H9 (cell line): ENCODE data around the gene XPA. TPM values are rescaled to one million over a fixed set of nuclear protein-coding genes. Genes with fewer than 3 reads are reported as not detected.

Source experiments
- DNase-seq: peaks from one replicate; pipeline ENCODE4 v3.0.0-alpha.2; 2017
- H2AFZ ChIP-seq: one replicate; pipeline ENCODE4 v1.6.1; 2013; ENCODE audit warnings: mild to moderate bottlenecking, low read length, control low read depth, moderate library complexity
- H2AK5ac ChIP-seq: 2 replicates; pipeline ENCODE4 v1.6.1; 2013; ENCODE audit warnings: low read length, control low read depth, mixed read lengths; ENCODE audit not compliant: insufficient read length
- H2BK120ac ChIP-seq: one replicate; pipeline ENCODE4 v1.6.1; 2013; ENCODE audit warnings: low read depth, mild to moderate bottlenecking, low read length, control low read depth, inconsistent platforms; ENCODE audit not compliant: poor library complexity, severe bottlenecking
- H2BK12ac ChIP-seq: 2 replicates; pipeline ENCODE4 v1.6.1; 2013; ENCODE audit warnings: low read length, control low read depth, mixed read lengths, low read depth; ENCODE audit not compliant: insufficient read length
- H2BK15ac ChIP-seq: 2 replicates; pipeline ENCODE4 v1.6.1; 2013; ENCODE audit warnings: low read depth, low read length, control low read depth
- H2BK20ac ChIP-seq: one replicate; pipeline ENCODE4 v1.6.1; 2013; ENCODE audit warnings: low read depth, mild to moderate bottlenecking, low read length, control low read depth, inconsistent platforms; ENCODE audit not compliant: poor library complexity, severe bottlenecking
- H2BK5ac ChIP-seq: 2 replicates; pipeline ENCODE4 v1.6.1; 2013; ENCODE audit warnings: low read length, control low read depth, mixed read lengths; ENCODE audit not compliant: insufficient read length
- H3K14ac ChIP-seq: 2 replicates; pipeline ENCODE4 v1.6.1; 2013; ENCODE audit warnings: low read length, control low read depth; ENCODE audit not compliant: insufficient read depth
- H3K18ac ChIP-seq: 2 replicates; pipeline ENCODE4 v1.6.1; 2013; ENCODE audit warnings: low read depth, mild to moderate bottlenecking, mixed read lengths, low read length, control low read depth; ENCODE audit not compliant: insufficient read length
- H3K23ac ChIP-seq: 2 replicates; pipeline ENCODE4 v1.6.1; 2013; ENCODE audit warnings: low read length, control low read depth, mixed read lengths, low read depth; ENCODE audit not compliant: insufficient read length
- H3K23me2 ChIP-seq: 2 replicates; pipeline ENCODE4 v1.6.1; 2013; ENCODE audit warnings: low read depth, mild to moderate bottlenecking, mixed read lengths, low read length, control low read depth; ENCODE audit not compliant: insufficient read length, poor library complexity, severe bottlenecking
- H3K27ac ChIP-seq: 2 replicates; pipeline ENCODE4 v1.5.1; 2013; ENCODE audit warnings: low read length, control low read depth, mixed read lengths, low read depth; ENCODE audit not compliant: insufficient read length
- H3K27me3 ChIP-seq: 2 replicates; pipeline ENCODE4 v1.6.1; 2013; ENCODE audit warnings: low read length, control low read depth, inconsistent platforms; ENCODE audit not compliant: insufficient read depth
- H3K4ac ChIP-seq: 2 replicates; pipeline ENCODE4 v1.6.1; 2013; ENCODE audit warnings: low read depth, mild to moderate bottlenecking, control low read depth, inconsistent platforms, low read length, moderate library complexity
- H3K4me1 ChIP-seq: 2 replicates; pipeline ENCODE4 v1.6.1; 2013; ENCODE audit warnings: low read length, control low read depth, inconsistent platforms; ENCODE audit not compliant: insufficient read depth
- H3K4me2 ChIP-seq: 2 replicates; pipeline ENCODE4 v1.6.1; 2013; ENCODE audit warnings: low read length, control low read depth, mixed read lengths; ENCODE audit not compliant: insufficient read length, insufficient read depth
- H3K56ac ChIP-seq: 2 replicates; pipeline ENCODE4 v1.6.1; 2013; ENCODE audit warnings: low read depth, mild to moderate bottlenecking, mixed read lengths, low read length, control low read depth; ENCODE audit not compliant: insufficient read length
- H3K79me1 ChIP-seq: 2 replicates; pipeline ENCODE4 v1.6.1; 2013; ENCODE audit warnings: low read depth, mild to moderate bottlenecking, moderate library complexity, low read length, control low read depth, inconsistent platforms; ENCODE audit not compliant: insufficient read depth, poor library complexity, severe bottlenecking
- H3K79me2 ChIP-seq: 2 replicates; pipeline ENCODE4 v1.6.1; 2013; ENCODE audit warnings: low read length, control low read depth, inconsistent platforms; ENCODE audit not compliant: insufficient read depth
- H3K9ac ChIP-seq: 2 replicates; pipeline ENCODE4 v1.6.1; 2013; ENCODE audit warnings: low read length, control low read depth, mixed read lengths; ENCODE audit not compliant: insufficient read length; ENCODE audit errors: extremely low read depth
- H3K9me3 ChIP-seq: one replicate; pipeline ENCODE4 v1.6.1; 2013; ENCODE audit warnings: low read depth, low read length, inconsistent platforms; ENCODE audit not compliant: control insufficient read depth
- H3T11ph ChIP-seq: one replicate; pipeline ENCODE4 v1.6.1; 2013; ENCODE audit warnings: mild to moderate bottlenecking, low read length, control low read depth, inconsistent platforms
- H4K20me1 ChIP-seq: one replicate; pipeline ENCODE4 v1.6.1; 2013; ENCODE audit not compliant: control insufficient read depth, insufficient read length, insufficient read depth
- H4K5ac ChIP-seq: 2 replicates; pipeline ENCODE4 v1.6.1; 2013; ENCODE audit warnings: low read depth, mild to moderate bottlenecking, mixed read lengths, low read length, control low read depth; ENCODE audit not compliant: insufficient read length
- H4K8ac ChIP-seq: replicated peaks from 2 replicates; pipeline ENCODE4 v1.6.1; 2013; ENCODE audit warnings: low read length, control low read depth, mixed read lengths, low read depth; ENCODE audit not compliant: insufficient read length
- H4K91ac ChIP-seq: 2 replicates; pipeline ENCODE4 v1.6.1; 2013; ENCODE audit warnings: low read depth, mild to moderate bottlenecking, moderate library complexity, mixed read lengths, low read length, control low read depth; ENCODE audit not compliant: insufficient read length
- H3K27ac Mint-ChIP-seq, 3 experiments: 2 replicates in 2 of 3; 3 replicates in 1 of 3; pipeline ENCODE4 v1.8.0; 2020 to 2021; ENCODE audit warnings: mixed read lengths in 3 of 3, mild to moderate bottlenecking in 1 of 3, moderate library complexity in 1 of 3
- H3K27me3 Mint-ChIP-seq: 2 replicates; pipeline ENCODE4 v1.8.0; 2021; ENCODE audit warnings: low read depth, mild to moderate bottlenecking, moderate library complexity, mixed read lengths
- H3K36me3 Mint-ChIP-seq, 3 experiments: 2 replicates in 2 of 3; 3 replicates in 1 of 3; pipeline ENCODE4 v1.8.0; 2020 to 2021; ENCODE audit warnings: low read depth in 3 of 3, mixed read lengths in 3 of 3; ENCODE audit not compliant: insufficient read depth in 1 of 3
- H3K4me1 Mint-ChIP-seq, 2 experiments: 2 replicates each; pipeline ENCODE4 v1.8.0; 2020; ENCODE audit warnings: mixed read lengths in 2 of 2
- H3K4me3 Mint-ChIP-seq, 2 experiments: 2 replicates in 1 of 2; 3 replicates in 1 of 2; pipeline ENCODE4 v1.8.0; 2020 to 2021; ENCODE audit warnings: mild to moderate bottlenecking in 2 of 2, mixed read lengths in 2 of 2, moderate library complexity in 1 of 2
- H3K9me3 Mint-ChIP-seq, 2 experiments: 2 replicates in 1 of 2; 3 replicates in 1 of 2; pipeline ENCODE4 v1.8.0; 2020; ENCODE audit warnings: mild to moderate bottlenecking in 2 of 2, mixed read lengths in 2 of 2, moderate library complexity in 1 of 2
- WGBS: extraction: QIAGEN DNeasy Blood & Tissue Kit; methylation state at CpG from one replicate; pipeline ENCODE4 v1.1.7; 2013; ENCODE audit warnings: missing lambda C conversion rate, low lambda C conversion rate, mixed read lengths; ENCODE audit not compliant: insufficient read length; ENCODE audit errors: extremely low coverage; 5-methylcytosine and 5-hydroxymethylcytosine counted together
- total RNA-seq: library from RNA; stranded (reverse); gene quantifications from 2 replicates; pipeline ENCODE4 v1.2.1, GENCODE V29; 2021
- TF ChIP-seq, protein P1 (sequence below): fragments of 200-600 bp; sonication (generic); conservative IDR thresholded peaks from 3 replicates; pipeline ENCODE4 v1.8.0; 2021; ENCODE audit warnings: antibody characterized with exemption, mild to moderate bottlenecking

The XPA gene
- total RNA-seq, 1 experiment from 2014 or later, result 6.6 TPM

DNA sequence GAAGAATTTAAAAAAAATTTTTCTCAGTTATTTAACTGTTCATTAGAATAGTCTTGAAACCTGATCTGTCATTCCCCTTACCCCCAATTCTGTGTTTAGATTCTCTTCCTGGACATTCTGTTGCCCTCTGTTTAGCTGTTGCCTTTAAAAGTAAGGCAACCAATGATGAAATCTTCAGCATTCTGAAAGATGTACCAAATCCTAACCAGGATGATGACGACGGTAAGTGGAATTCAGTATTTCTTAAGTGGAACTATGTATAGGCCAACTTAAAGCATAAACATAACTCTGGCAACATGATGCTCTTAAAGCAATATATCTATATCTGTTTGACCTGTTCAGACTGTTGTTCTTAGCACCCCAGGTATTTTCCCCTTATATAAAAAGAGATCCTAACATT, 36.3 kb downstream of the XPA start:
- H3K4me1 Mint-ChIP-seq, result no peaks in the 10 kb centered on the region
- no peak overlapping the region for H3K4me2 ChIP-seq
- no CpG with 5 or more reads among the region's 2 CpGs for WGBS
- no peak overlapping the region for H4K8ac ChIP-seq
- H2AK5ac ChIP-seq, result no peak overlapping the region
- no peak overlapping the region for H3T11ph ChIP-seq
- H2BK15ac ChIP-seq, result no peak overlapping the region
- no peaks in the 10 kb centered on the region for H3K27me3 Mint-ChIP-seq
- H4K5ac ChIP-seq, result no peak overlapping the region
- H2BK20ac ChIP-seq, result no peak overlapping the region
- no peaks in the 10 kb centered on the region for H3K27me3 ChIP-seq
- H3K27ac ChIP-seq, result no peak overlapping the region
- TF ChIP-seq, protein P1, sequence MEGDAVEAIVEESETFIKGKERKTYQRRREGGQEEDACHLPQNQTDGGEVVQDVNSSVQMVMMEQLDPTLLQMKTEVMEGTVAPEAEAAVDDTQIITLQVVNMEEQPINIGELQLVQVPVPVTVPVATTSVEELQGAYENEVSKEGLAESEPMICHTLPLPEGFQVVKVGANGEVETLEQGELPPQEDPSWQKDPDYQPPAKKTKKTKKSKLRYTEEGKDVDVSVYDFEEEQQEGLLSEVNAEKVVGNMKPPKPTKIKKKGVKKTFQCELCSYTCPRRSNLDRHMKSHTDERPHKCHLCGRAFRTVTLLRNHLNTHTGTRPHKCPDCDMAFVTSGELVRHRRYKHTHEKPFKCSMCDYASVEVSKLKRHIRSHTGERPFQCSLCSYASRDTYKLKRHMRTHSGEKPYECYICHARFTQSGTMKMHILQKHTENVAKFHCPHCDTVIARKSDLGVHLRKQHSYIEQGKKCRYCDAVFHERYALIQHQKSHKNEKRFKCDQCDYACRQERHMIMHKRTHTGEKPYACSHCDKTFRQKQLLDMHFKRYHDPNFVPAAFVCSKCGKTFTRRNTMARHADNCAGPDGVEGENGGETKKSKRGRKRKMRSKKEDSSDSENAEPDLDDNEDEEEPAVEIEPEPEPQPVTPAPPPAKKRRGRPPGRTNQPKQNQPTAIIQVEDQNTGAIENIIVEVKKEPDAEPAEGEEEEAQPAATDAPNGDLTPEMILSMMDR, result no peak
- no peak for DNase-seq
- H3K36me3 Mint-ChIP-seq, result peaks cover 38 to 92% (median 86%) of the 10 kb centered on the region in 3 experiments; a peak in 6 of 7 replicates
- no peak overlapping the region for H3K23ac ChIP-seq
- no peaks in the 10 kb centered on the region for H3K23me2 ChIP-seq
- no peaks in the 10 kb centered on the region for H3K4me1 ChIP-seq
- H3K79me1 ChIP-seq, result no peaks in the 10 kb centered on the region
- no peak overlapping the region for H2BK12ac ChIP-seq
- H3K18ac ChIP-seq, result no peak overlapping the region
- H3K56ac ChIP-seq, result no peak overlapping the region
- no peaks in the 10 kb centered on the region for H3K9me3 Mint-ChIP-seq
- H2BK120ac ChIP-seq, result no peak overlapping the region
- no peak overlapping the region for H3K27ac Mint-ChIP-seq
- no peaks in the 10 kb centered on the region for H3K79me2 ChIP-seq
- no peaks in the 10 kb centered on the region for H4K20me1 ChIP-seq
- no peak overlapping the region for H3K9ac ChIP-seq
- no peak overlapping the region for H2BK5ac ChIP-seq
- no peaks in the 10 kb centered on the region for H3K9me3 ChIP-seq
- no peak overlapping the region for H3K4me3 Mint-ChIP-seq
- H2AFZ ChIP-seq, result no peak overlapping the region
- H3K4ac ChIP-seq, result no peak overlapping the region
- H3K14ac ChIP-seq, result no peak overlapping the region
- H4K91ac ChIP-seq, result no peak overlapping the region
